Measurements from ENCODE around the gene MEOX1. TPM values are rescaled to one million over a fixed set of nuclear protein-coding genes. Genes with fewer than 3 reads are reported as not detected.

The MEOX1 gene
- polyA plus RNA-seq, 4 donors, result 13.6 to 27.1 (median 17.7) TPM

- no peak for DNase-seq (ENCODE audit: low read depth in 4 of 4, low spot score in 3 of 4)
Measured at GRCh38 chr17:43683928-43684653, 22.4 kb upstream of the MEOX1 start.

- DNase-seq (ENCODE audit: low read depth in 4 of 4, low spot score in 3 of 4), result no peak
Measured at GRCh38 chr17:43680461-43680860, 18.7 kb upstream of the MEOX1 start.

- no peak for DNase-seq (ENCODE audit: low read depth in 4 of 4, low spot score in 3 of 4)
Measured at GRCh38 chr17:43679911-43680310, 18.2 kb upstream of the MEOX1 start.

GRCh38 chr17:43679401-43679800, 17.7 kb upstream of the MEOX1 start:
- no peak for DNase-seq (ENCODE audit: low read depth in 4 of 4, low spot score in 3 of 4)

- DNase-seq (ENCODE audit: low read depth in 4 of 4, low spot score in 3 of 4), result no peak
Measured at GRCh38 chr17:43676471-43676870, 14.7 kb upstream of the MEOX1 start.

GRCh38 chr17:43674394-43674793, 12.7 kb upstream of the MEOX1 start:
- DNase-seq (ENCODE audit: low read depth in 4 of 4, low spot score in 3 of 4), result no peak

- DNase-seq (ENCODE audit: low read depth in 4 of 4, low spot score in 3 of 4), result no peak
Measured at GRCh38 chr17:43673516-43674323, 12.0 kb upstream of the MEOX1 start.

- no peak for DNase-seq (ENCODE audit: low read depth in 4 of 4, low spot score in 3 of 4)
Measured at GRCh38 chr17:43671755-43672519, 10.2 kb upstream of the MEOX1 start.

- no peak for DNase-seq (ENCODE audit: low read depth in 4 of 4, low spot score in 3 of 4)
Measured at GRCh38 chr17:43671031-43671692, 9.4 kb upstream of the MEOX1 start.

GRCh38 chr17:43670645-43671030, 8.9 kb upstream of the MEOX1 start:
- no peak for DNase-seq (ENCODE audit: low read depth in 4 of 4, low spot score in 3 of 4)

- DNase-seq (ENCODE audit: low read depth in 4 of 4, low spot score in 3 of 4), result no peak
Measured at GRCh38 chr17:43669971-43670644, 8.4 kb upstream of the MEOX1 start.

- no peak for DNase-seq (ENCODE audit: low read depth in 4 of 4, low spot score in 3 of 4)
Measured at GRCh38 chr17:43667947-43668348, 6.2 kb upstream of the MEOX1 start.

- DNase-seq (ENCODE audit: low read depth in 4 of 4, low spot score in 3 of 4), result no peak
Measured at GRCh38 chr17:43667506-43667905, 5.8 kb upstream of the MEOX1 start.

GRCh38 chr17:43665937-43666236, 4.2 kb upstream of the MEOX1 start:
- DNase-seq (ENCODE audit: low read depth in 4 of 4, low spot score in 3 of 4), result no peak

- DNase-seq (ENCODE audit: low read depth in 4 of 4, low spot score in 3 of 4), result no peak
Measured at GRCh38 chr17:43665084-43665936, 3.6 kb upstream of the MEOX1 start.

GRCh38 chr17:43664096-43664495, 2.4 kb upstream of the MEOX1 start:
- no peak for DNase-seq (ENCODE audit: low read depth in 4 of 4, low spot score in 3 of 4)

GRCh38 chr17:43663383-43663782, 1.7 kb upstream of the MEOX1 start:
- DNase-seq (ENCODE audit: low read depth in 4 of 4, low spot score in 3 of 4), result no peak

GRCh38 chr17:43662413-43663141, 855 bp upstream of the MEOX1 start:
- DNase-seq (ENCODE audit: low read depth in 4 of 4, low spot score in 3 of 4), result no peak
